ENCODE measurements around the gene SCUBE1. TPM values are rescaled to one million over a fixed set of nuclear protein-coding genes. Genes with fewer than 3 reads are reported as not detected.

Gene SCUBE1
- total RNA-seq, 2 donors from 2014 or later = 0.14 TPM; not detected in 1

GRCh38 chr22:43300891-43301676, 42.1 kb downstream of the SCUBE1 start:
- Mint-ChIP-seq H3K27ac (no peak overlapping the region), H3K36me3 (ENCODE audit: insufficient read depth in 2 of 2) (no peaks in the 10 kb centered on the region), H3K4me3 (no peak overlapping the region), H3K27me3 (ENCODE audit: low read depth) (no peaks in the 10 kb centered on the region), H3K9me3 (no peaks in the 10 kb centered on the region), H3K4me1 (ENCODE audit: low read depth) (no peaks in the 10 kb centered on the region)
- no peak for ATAC-seq (replicated peaks in 1 of 2)
- no peak for DNase-seq

DNA sequence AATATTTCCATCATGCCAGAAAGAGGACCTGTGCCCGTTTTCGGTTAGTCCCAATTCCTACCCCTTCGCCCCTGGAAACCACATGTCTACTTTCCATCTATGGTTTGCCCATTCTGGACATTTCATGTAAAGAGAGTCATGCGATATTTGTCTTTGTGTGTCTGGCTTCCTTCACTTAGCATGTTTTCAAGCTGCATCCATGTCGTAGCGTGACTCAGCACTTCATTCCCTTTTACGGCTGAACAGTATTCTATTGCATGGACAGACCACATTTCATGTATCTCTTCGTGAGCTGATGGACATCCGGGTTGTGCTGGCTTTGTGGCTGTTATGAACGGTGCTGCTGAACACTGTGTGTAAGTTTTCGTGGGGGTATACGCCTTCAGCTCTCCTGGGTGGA, 43.4 kb downstream of the SCUBE1 start:
- Mint-ChIP-seq H3K27ac (no peak overlapping the region), H3K9me3 (no peaks in the 10 kb centered on the region), H3K4me3 (no peak overlapping the region), H3K27me3 (ENCODE audit: low read depth) (no peaks in the 10 kb centered on the region), H3K4me1 (ENCODE audit: low read depth) (no peaks in the 10 kb centered on the region), H3K36me3 (ENCODE audit: insufficient read depth in 2 of 2) (no peaks in the 10 kb centered on the region)
- no peak for ATAC-seq (replicated peaks in 1 of 2)
- DNase-seq = no peak

DNA sequence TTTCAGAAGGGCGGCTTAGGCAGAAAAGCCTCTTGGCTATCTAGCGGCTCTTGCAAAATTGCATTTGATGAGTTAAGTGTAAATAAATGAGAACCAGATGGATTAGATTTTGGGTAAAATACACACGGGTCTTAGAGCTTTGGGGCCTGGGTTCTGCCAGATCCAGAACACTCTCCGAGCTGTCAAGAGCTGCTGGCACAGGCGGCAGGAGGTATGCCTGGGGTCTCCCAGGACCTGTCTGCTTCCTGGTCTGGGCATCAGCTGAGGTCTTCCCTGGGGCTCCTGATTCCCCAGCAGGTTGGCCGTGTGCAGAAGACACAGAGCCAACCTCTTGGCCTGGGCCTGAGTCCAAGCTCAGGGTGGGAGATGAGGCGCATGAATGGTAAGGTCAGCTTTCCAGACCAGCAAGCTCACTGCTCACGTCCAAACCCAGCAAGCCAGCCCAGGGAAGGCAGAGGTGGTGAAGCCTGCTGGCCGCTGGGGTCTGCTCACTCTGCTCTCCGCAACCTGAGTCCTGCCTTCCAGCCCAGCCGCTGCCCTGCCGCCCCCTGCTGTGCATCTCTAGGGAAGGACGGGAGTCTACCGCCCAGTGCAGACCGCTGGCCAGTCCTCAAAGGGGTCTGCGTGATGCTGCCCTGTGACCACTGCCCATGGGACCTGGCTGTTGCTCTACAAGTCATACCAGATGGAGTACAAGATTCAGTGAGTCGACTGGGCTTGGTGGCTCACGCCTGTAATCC, 44.9 kb downstream of the SCUBE1 start:
- no peak for DNase-seq
- Mint-ChIP-seq H3K27me3 (ENCODE audit: low read depth) (no peaks in the 10 kb centered on the region), H3K36me3 (ENCODE audit: insufficient read depth in 2 of 2) (no peaks in the 10 kb centered on the region), H3K4me3 (no peak overlapping the region), H3K9me3 (no peaks in the 10 kb centered on the region), H3K4me1 (ENCODE audit: low read depth) (no peaks in the 10 kb centered on the region), H3K27ac (no peak overlapping the region)
- no peak for ATAC-seq (replicated peaks in 1 of 2)

GRCh38 chr22:43297270-43298061, 45.7 kb downstream of the SCUBE1 start:
- Mint-ChIP-seq H3K27me3 (ENCODE audit: low read depth) (no peaks in the 10 kb centered on the region), H3K4me1 (ENCODE audit: low read depth) (no peaks in the 10 kb centered on the region), H3K27ac (no peak overlapping the region), H3K4me3 (no peak overlapping the region), H3K36me3 (ENCODE audit: insufficient read depth in 2 of 2) (no peaks in the 10 kb centered on the region), H3K9me3 (no peaks in the 10 kb centered on the region)
- no peak for ATAC-seq (replicated peaks in 1 of 2)
- no peak for DNase-seq

- DNase-seq = no peak
- no peak overlapping the region for H3K4me3 Mint-ChIP-seq
- H3K27ac Mint-ChIP-seq = no peak overlapping the region
- H3K36me3 Mint-ChIP-seq (ENCODE audit: insufficient read depth in 2 of 2) = no peaks in the 10 kb centered on the region
- H3K4me1 Mint-ChIP-seq (ENCODE audit: low read depth) = no peaks in the 10 kb centered on the region
- H3K27me3 Mint-ChIP-seq (ENCODE audit: low read depth) = no peaks in the 10 kb centered on the region
- no peak for ATAC-seq (replicated peaks in 1 of 2)
- H3K9me3 Mint-ChIP-seq = no peaks in the 10 kb centered on the region
These were observed 46.8 kb downstream of the SCUBE1 start for GRCh38 chr22:43296276-43296902.

GRCh38 chr22:43295660-43296059, 47.5 kb downstream of the SCUBE1 start:
- ATAC-seq (replicated peaks in 1 of 2) = no peak
- Mint-ChIP-seq H3K36me3 (ENCODE audit: insufficient read depth in 2 of 2) (no peaks in the 10 kb centered on the region), H3K27ac (no peak overlapping the region), H3K9me3 (no peaks in the 10 kb centered on the region), H3K27me3 (ENCODE audit: low read depth) (no peaks in the 10 kb centered on the region), H3K4me1 (ENCODE audit: low read depth) (no peaks in the 10 kb centered on the region), H3K4me3 (no peak overlapping the region)
- no peak for DNase-seq

DNA sequence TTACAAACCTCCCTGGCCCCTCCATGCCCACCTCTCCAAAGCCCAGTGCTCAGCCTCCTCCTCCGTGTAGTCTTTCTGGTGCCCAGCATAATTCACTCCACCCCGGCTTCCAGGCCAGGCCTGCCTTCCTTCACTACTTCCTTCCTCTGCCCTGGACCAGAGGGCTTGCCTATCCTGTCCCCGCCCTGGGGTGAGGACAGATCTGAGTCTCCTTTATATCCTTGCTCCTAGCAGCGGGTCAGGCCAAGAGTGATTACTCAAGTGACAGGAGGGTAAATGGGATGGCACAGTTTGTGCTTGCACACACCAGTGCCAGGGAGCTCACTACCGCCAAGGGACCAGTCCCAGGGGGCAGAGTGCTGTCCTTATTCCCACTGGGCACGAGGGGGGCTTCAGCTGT, 48.0 kb downstream of the SCUBE1 start:
- H3K4me3 Mint-ChIP-seq = no peak overlapping the region
- H3K4me1 Mint-ChIP-seq (ENCODE audit: low read depth) = no peaks in the 10 kb centered on the region
- ATAC-seq (replicated peaks in 1 of 2) = no peak
- DNase-seq = no peak
- H3K27ac Mint-ChIP-seq = no peak overlapping the region
- no peaks in the 10 kb centered on the region for H3K27me3 Mint-ChIP-seq (ENCODE audit: low read depth)
- no peaks in the 10 kb centered on the region for H3K9me3 Mint-ChIP-seq
- no peaks in the 10 kb centered on the region for H3K36me3 Mint-ChIP-seq (ENCODE audit: insufficient read depth in 2 of 2)

- H3K36me3 Mint-ChIP-seq (ENCODE audit: insufficient read depth in 2 of 2) = no peaks in the 10 kb centered on the region
- no peak for DNase-seq
These were observed 49.3 kb downstream of the SCUBE1 start for GRCh38 chr22:43293655-43294392.

GRCh38 chr22:43293259-43293654, 49.9 kb downstream of the SCUBE1 start:
- Mint-ChIP-seq H3K4me3 (no peak overlapping the region), H3K36me3 (ENCODE audit: insufficient read depth in 2 of 2) (no peaks in the 10 kb centered on the region), H3K27me3 (ENCODE audit: low read depth) (no peaks in the 10 kb centered on the region), H3K4me1 (ENCODE audit: low read depth) (no peaks in the 10 kb centered on the region), H3K27ac (no peak overlapping the region), H3K9me3 (no peaks in the 10 kb centered on the region)
- ATAC-seq (replicated peaks in 1 of 2) = no peak
- DNase-seq = no peak

More at GRCh38 chr22:43293655-43294392, 49.3 kb downstream of the SCUBE1 start:
- Mint-ChIP-seq H3K4me1 (ENCODE audit: low read depth) (no peaks in the 10 kb centered on the region), H3K4me3 (no peak overlapping the region), H3K27ac (no peak overlapping the region), H3K9me3 (no peaks in the 10 kb centered on the region), H3K27me3 (ENCODE audit: low read depth) (no peaks in the 10 kb centered on the region)
- ATAC-seq (replicated peaks in 1 of 2) = no peak

- no peak overlapping the region for H3K4me3 Mint-ChIP-seq
- H3K27ac Mint-ChIP-seq = no peak overlapping the region
- DNase-seq (no peak), ATAC-seq (replicated peaks in 1 of 2) (no peak)
- H3K9me3 Mint-ChIP-seq = no peaks in the 10 kb centered on the region
- no peaks in the 10 kb centered on the region for H3K27me3 Mint-ChIP-seq (ENCODE audit: low read depth)
- no peaks in the 10 kb centered on the region for H3K36me3 Mint-ChIP-seq (ENCODE audit: insufficient read depth in 2 of 2)
- H3K4me1 Mint-ChIP-seq (ENCODE audit: low read depth) = no peaks in the 10 kb centered on the region
These were observed 50.5 kb downstream of the SCUBE1 start for GRCh38 chr22:43292630-43293018.

- Mint-ChIP-seq H3K9me3 (no peaks in the 10 kb centered on the region), H3K36me3 (ENCODE audit: insufficient read depth in 2 of 2) (no peaks in the 10 kb centered on the region), H3K4me3 (no peak overlapping the region), H3K4me1 (ENCODE audit: low read depth) (no peaks in the 10 kb centered on the region), H3K27ac (no peak overlapping the region), H3K27me3 (ENCODE audit: low read depth) (no peaks in the 10 kb centered on the region)
- ATAC-seq (replicated peaks in 1 of 2) (no peak), DNase-seq (no peak)
These were observed 51.8 kb downstream of the SCUBE1 start for GRCh38 chr22:43291381-43291780.

DNA sequence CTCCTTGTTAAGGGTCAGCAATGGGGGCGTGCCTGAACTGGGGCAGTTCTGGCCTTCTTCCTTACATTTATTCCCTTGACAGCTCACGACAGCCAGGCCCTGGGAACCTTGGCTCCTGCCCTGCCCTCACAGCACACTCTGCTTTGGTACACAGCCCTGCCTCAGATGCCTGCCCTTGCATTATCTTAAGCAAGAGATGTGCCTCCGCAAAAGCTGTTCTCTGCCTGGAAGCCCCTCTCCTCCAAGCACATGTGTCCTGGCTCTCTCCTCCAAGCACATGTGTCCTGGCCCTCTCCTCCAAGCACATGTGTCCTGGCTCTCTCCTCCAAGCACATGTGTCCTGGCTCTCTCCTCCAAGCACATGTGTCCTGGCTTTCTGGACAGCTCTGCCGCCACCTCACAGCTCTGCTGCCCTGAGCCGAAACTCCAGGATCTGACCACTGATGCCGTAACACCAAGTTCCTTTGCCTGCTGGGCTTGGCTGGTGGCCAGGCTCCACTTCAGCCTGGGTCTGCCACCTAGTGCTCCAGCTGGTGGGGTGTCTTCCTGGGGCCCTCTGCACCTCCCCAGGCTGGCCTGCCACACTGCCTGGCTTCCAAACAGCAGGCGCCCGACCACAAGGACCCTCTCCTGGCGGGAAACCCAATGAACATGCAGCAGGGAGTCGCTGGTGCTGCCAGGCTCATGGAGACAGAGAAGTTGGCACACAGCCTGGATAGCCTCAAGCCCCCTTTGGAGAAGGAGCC, 53.0 kb downstream of the SCUBE1 start:
- DNase-seq = no peak
- no peaks in the 10 kb centered on the region for H3K9me3 Mint-ChIP-seq
- no peak for ATAC-seq (replicated peaks in 1 of 2)
- H3K4me1 Mint-ChIP-seq (ENCODE audit: low read depth) = no peaks in the 10 kb centered on the region
- H3K27ac Mint-ChIP-seq = no peak overlapping the region
- no peaks in the 10 kb centered on the region for H3K36me3 Mint-ChIP-seq (ENCODE audit: insufficient read depth in 2 of 2)
- no peaks in the 10 kb centered on the region for H3K27me3 Mint-ChIP-seq (ENCODE audit: low read depth)
- H3K4me3 Mint-ChIP-seq = no peak overlapping the region
